ENCODE data around the gene BOD1. TPM values are rescaled to one million over a fixed set of nuclear protein-coding genes. Genes with fewer than 3 reads are reported as not detected.

BOD1 gene
- total and polyA plus RNA-seq, 2 of the 8 experiments (the other 6 are each of a cell fraction or from before 2014, with no cell fraction given), result 107 to 149 TPM

GRCh38 chr5:173573126-173573960, 43.1 kb downstream of the BOD1 start (continued):
- TF ChIP-seq RBBP5 (IDR thresholded peaks at IDR 0.05; ENCODE audit: borderline replicate concordance, low read depth, low read length), result no peak
- TF ChIP-seq KDM4A (IDR thresholded peaks at IDR 0.05; ENCODE audit: low read depth, low read length, severe bottlenecking), result no peak
- TF ChIP-seq E2F6 (IDR thresholded peaks at IDR 0.05), result peak; percentile 75
- no peak for TF ChIP-seq SUZ12 (IDR thresholded peaks at IDR 0.05; ENCODE audit: low read length)
- no peak for TF ChIP-seq FOSL1 (IDR thresholded peaks at IDR 0.05; ENCODE audit: insufficient read depth, low read depth, low read length)
- no peak for TF ChIP-seq SIN3A (conservative IDR thresholded peaks at IDR 0.05 in 1 of 2, IDR thresholded peaks at IDR 0.05 in 1 of 2; ENCODE audit: low read depth in 1 of 2, low read length in 2 of 2)
- TF ChIP-seq RAD21 (IDR thresholded peaks at IDR 0.05 in 1 of 2, conservative IDR thresholded peaks at IDR 0.05 in 1 of 2; ENCODE audit: low read depth in 2 of 2, low read length in 2 of 2), result peak; percentile 85 to 92
- TF ChIP-seq TAF1 (IDR thresholded peaks at IDR 0.05; ENCODE audit: low read depth, low read length), result no peak
- TF ChIP-seq RFX5 (IDR thresholded peaks at IDR 0.05; ENCODE audit: borderline replicate concordance, low read depth, low read length), result no peak
- TF ChIP-seq SP2 (IDR thresholded peaks at IDR 0.05; ENCODE audit: low read length), result no peak
- TF ChIP-seq TAF7 (optimal IDR thresholded peaks at IDR 0.05; ENCODE audit: borderline replicate concordance, low read depth, low read length), result no peak
- no peak for TF ChIP-seq EZH2 (IDR thresholded peaks at IDR 0.05; ENCODE audit: low read depth, low read length, severe bottlenecking)
- TF ChIP-seq KDM1A (IDR thresholded peaks at IDR 0.05; ENCODE audit: borderline replicate concordance, low read length), result no peak

Data from H1 (cell line).